OCI-LY1 (cell line): ENCODE measurements around the gene AKAP13.
"Not testable (repeated sequence)": the region's sequence is repeated elsewhere in the genome, so short reads cannot be mapped to it uniquely, and the experiment has no call there.

Experiments used
- H2AFZ ChIP-seq: fragments of 200-600 bp; sonication (generic), shearing (Covaris generic); 2 replicates; pipeline ENCODE4 v1.6.0; 2014; ENCODE audit warnings: antibody characterized with exemption, mild to moderate bottlenecking, low read length
- H3F3A ChIP-seq: fragments of 200-600 bp; sonication (generic), shearing (Covaris generic); 2 replicates; pipeline ENCODE4 v1.6.0; 2014; ENCODE audit warnings: mild to moderate bottlenecking, antibody characterized with exemption, low read length, moderate library complexity; ENCODE audit not compliant: insufficient read depth
- H3K27ac ChIP-seq: fragments of 200-600 bp; sonication (generic); 2 replicates; pipeline ENCODE4 v1.5.1; 2014; ENCODE audit warnings: low read length, mixed run types, mild to moderate bottlenecking, low read depth; ENCODE audit not compliant: poor library complexity, severe bottlenecking
- H3K27me3 ChIP-seq: fragments of 200-600 bp; sonication (generic); 2 replicates; pipeline ENCODE4 v1.6.0; 2014; ENCODE audit warnings: antibody characterized with exemption, mild to moderate bottlenecking, low read length, moderate library complexity; ENCODE audit not compliant: insufficient read depth
- H3K36me3 ChIP-seq: fragments of 200-600 bp; sonication (generic); 2 replicates; pipeline ENCODE4 v1.6.1; 2014; ENCODE audit warnings: mild to moderate bottlenecking, antibody characterized with exemption, low read length, moderate library complexity, mixed read lengths; ENCODE audit not compliant: insufficient read depth
- H3K4me1 ChIP-seq: fragments of 200-600 bp; sonication (generic); 2 replicates; pipeline ENCODE4 v1.5.1; 2014; ENCODE audit warnings: mild to moderate bottlenecking, low read length, moderate library complexity; ENCODE audit not compliant: insufficient read depth, severe bottlenecking
- H3K4me2 ChIP-seq: fragments of 200-600 bp; sonication (generic), shearing (Covaris generic); 2 replicates; pipeline ENCODE4 v1.6.1; 2014; ENCODE audit warnings: low read length
- H3K4me3 ChIP-seq: fragments of 200-600 bp; sonication (generic); 2 replicates; pipeline ENCODE4 v1.5.1; 2014; ENCODE audit warnings: low read length, low read depth, mild to moderate bottlenecking, mixed read lengths; ENCODE audit not compliant: poor library complexity, severe bottlenecking
- H3K79me2 ChIP-seq: fragments of 200-600 bp; shearing (Covaris generic); 2 replicates; pipeline ENCODE4 v1.6.1; 2016; ENCODE audit warnings: mixed run types, low read length, mixed read lengths; ENCODE audit not compliant: insufficient read depth
- H3K9ac ChIP-seq: fragments of 200-600 bp; sonication (generic), shearing (Covaris generic); 2 replicates; pipeline ENCODE4 v1.6.1; 2014; ENCODE audit warnings: mild to moderate bottlenecking, low read length, mixed read lengths
- H3K9me2 ChIP-seq: fragments of 200-600 bp; sonication (generic), shearing (Covaris generic); 2 replicates; pipeline ENCODE4 v1.6.1; 2014; ENCODE audit warnings: low read depth, mild to moderate bottlenecking, low read length, mixed read lengths
- H3K9me3 ChIP-seq: fragments of 200-600 bp; shearing (Covaris generic); 2 replicates; pipeline ENCODE4 v1.6.1; 2014; ENCODE audit warnings: low read length, mixed read lengths
- H4K20me1 ChIP-seq: fragments of 200-600 bp; sonication (generic), shearing (Covaris generic); 2 replicates; pipeline ENCODE4 v1.6.0; 2016; ENCODE audit warnings: mild to moderate bottlenecking, low read length; ENCODE audit not compliant: insufficient read depth
- CTCF ChIP-seq: fragments of 200-600 bp; sonication (generic), shearing (Covaris generic); IDR thresholded peaks from 2 replicates; pipeline ENCODE4 v1.5.1; 2017; ENCODE audit warnings: mild to moderate bottlenecking, antibody characterized with exemption, low read length, moderate library complexity, mixed read lengths
- EZH2 ChIP-seq: fragments of 200-600 bp; sonication (generic), shearing (Covaris generic); IDR thresholded peaks from 2 replicates; pipeline ENCODE4 v1.8.0; 2017; ENCODE audit warnings: borderline replicate concordance, mixed run types, mild to moderate bottlenecking, antibody characterized with exemption, low read length, moderate library complexity, mixed read lengths

AKAP13 gene

GRCh38 chr15:85477730-85478129, 97.3 kb downstream of the AKAP13 start:
- peaks cover 15% of the 10 kb centered on the region for H3F3A ChIP-seq
- H3K4me2 ChIP-seq, result peak overlapping the region; percentile 24; the same call in 1 of the 2 replicates
- H3K36me3 ChIP-seq, result no peaks in the 10 kb centered on the region
- peaks cover 51% of the 10 kb centered on the region for H3K79me2 ChIP-seq
- H3K9me2 ChIP-seq, result no peaks in the 10 kb centered on the region
- TF ChIP-seq CTCF (no peak), EZH2 (no peak)
- H3K9ac ChIP-seq, result peak overlapping the region; percentile 45
- no peaks in the 10 kb centered on the region for H4K20me1 ChIP-seq
- no peaks in the 10 kb centered on the region for H3K27me3 ChIP-seq
- no peak overlapping the region for H2AFZ ChIP-seq
- H3K9me3 ChIP-seq, result no peaks in the 10 kb centered on the region
- peaks cover 100% of the 10 kb centered on the region for H3K4me1 ChIP-seq
- no peak overlapping the region for H3K4me3 ChIP-seq
- peak overlapping the region; percentile 97 for H3K27ac ChIP-seq

- H3F3A ChIP-seq, result peaks cover 8% of the 10 kb centered on the region
- no peaks in the 10 kb centered on the region for H3K36me3 ChIP-seq
- H3K9me3 ChIP-seq, result no peaks in the 10 kb centered on the region
- TF ChIP-seq CTCF (no peak), EZH2 (no peak)
- no peaks in the 10 kb centered on the region for H3K27me3 ChIP-seq
- no peaks in the 10 kb centered on the region for H4K20me1 ChIP-seq
- H3K27ac ChIP-seq, result peak overlapping the region; percentile 97
- H3K9ac ChIP-seq, result peak overlapping the region; percentile 17; the same call in 1 of the 2 replicates
- H3K9me2 ChIP-seq, result no peaks in the 10 kb centered on the region
- peaks cover 50% of the 10 kb centered on the region for H3K79me2 ChIP-seq
- H2AFZ ChIP-seq, result no peak overlapping the region
- peaks cover 99% of the 10 kb centered on the region for H3K4me1 ChIP-seq
- H3K4me2 ChIP-seq, result peak overlapping the region; percentile 51
- H3K4me3 ChIP-seq, result peak overlapping the region; percentile 20
Measured at GRCh38 chr15:85479071-85479647, 98.8 kb downstream of the AKAP13 start.

GRCh38 chr15:85480923-85481322, 100.5 kb downstream of the AKAP13 start:
- H3K9ac ChIP-seq, result peak overlapping the region; percentile 22; the same call in 1 of the 2 replicates
- H2AFZ ChIP-seq, result no peak overlapping the region
- peaks cover 99% of the 10 kb centered on the region for H3K4me1 ChIP-seq
- no peaks in the 10 kb centered on the region for H3K9me3 ChIP-seq
- no peaks in the 10 kb centered on the region for H3K36me3 ChIP-seq
- TF ChIP-seq CTCF (no peak), EZH2 (no peak)
- peaks cover 3% of the 10 kb centered on the region; the same call in 1 of the 2 replicates for H3F3A ChIP-seq
- H3K4me2 ChIP-seq, result peak overlapping the region; percentile 17
- H3K4me3 ChIP-seq, result no peak overlapping the region
- H3K79me2 ChIP-seq, result peaks cover 47% of the 10 kb centered on the region
- H3K27me3 ChIP-seq, result no peaks in the 10 kb centered on the region
- H4K20me1 ChIP-seq, result no peaks in the 10 kb centered on the region
- peak overlapping the region; percentile 97 for H3K27ac ChIP-seq
- no peaks in the 10 kb centered on the region for H3K9me2 ChIP-seq

GRCh38 chr15:85481543-85481942, 101.1 kb downstream of the AKAP13 start:
- peak overlapping the region; percentile 97 for H3K27ac ChIP-seq

More at GRCh38 chr15:85481543-85481942, 101.1 kb downstream of the AKAP13 start:
- Histone ChIP-seq H3K79me2 (peaks cover 47% of the 10 kb centered on the region), H3K4me2 (peak overlapping the region; percentile 17), H3K9ac (peak overlapping the region; percentile 22), H3K4me3 (peak overlapping the region; percentile 0), H3K4me1 (peaks cover 97% of the 10 kb centered on the region)
- H3K9me2 ChIP-seq, H3K36me3 ChIP-seq, H2AFZ ChIP-seq, H3K27me3 ChIP-seq, H3K9me3 ChIP-seq, H3F3A ChIP-seq, H4K20me1 ChIP-seq: not testable (repeated sequence)
